ENCODE measurements around the gene CCNI.
"Not testable (repeated sequence)": the region's sequence is repeated elsewhere in the genome, so short reads cannot be mapped to it uniquely, and the experiment has no call there.

The CCNI gene

GRCh38 chr4:77040854-77041725 lies 34.7 kb downstream of the CCNI start:
- no peak for DNase-seq (ENCODE audit: low read depth)

- DNase-seq (ENCODE audit: low read depth), result no peak
Observed at GRCh38 chr4:77040270-77040669, 35.5 kb downstream of the CCNI start.

- no peak for DNase-seq (ENCODE audit: low read depth)
Observed at GRCh38 chr4:77039796-77040195, 36.0 kb downstream of the CCNI start.

- no peak for DNase-seq (ENCODE audit: low read depth)
Observed at GRCh38 chr4:77037736-77038135, 38.1 kb downstream of the CCNI start.

GRCh38 chr4:77037168-77037567 lies 38.6 kb downstream of the CCNI start:
- DNase-seq (ENCODE audit: low read depth), result not testable (repeated sequence)

- no peak for DNase-seq (ENCODE audit: low read depth)
Observed at GRCh38 chr4:77036206-77036605, 39.6 kb downstream of the CCNI start.

- no peak for DNase-seq (ENCODE audit: low read depth)
Observed at GRCh38 chr4:77035153-77035552, 40.6 kb downstream of the CCNI start.

GRCh38 chr4:77031544-77031943 lies 44.2 kb downstream of the CCNI start:
- no peak for DNase-seq (ENCODE audit: low read depth)

GRCh38 chr4:77029757-77030156 lies 46.0 kb downstream of the CCNI start:
- DNase-seq (ENCODE audit: low read depth), result not testable (repeated sequence)

- no peak for DNase-seq (ENCODE audit: low read depth)
Observed at GRCh38 chr4:77028246-77028645, 47.5 kb downstream of the CCNI start.

- no peak for DNase-seq (ENCODE audit: low read depth)
Observed at GRCh38 chr4:77026322-77026704, 49.5 kb downstream of the CCNI start.

- no peak for DNase-seq (ENCODE audit: low read depth)
Observed at GRCh38 chr4:77025643-77026321, 50.0 kb downstream of the CCNI start.

GRCh38 chr4:77023920-77024319 lies 51.9 kb downstream of the CCNI start:
- no peak for DNase-seq (ENCODE audit: low read depth)

- no peak for DNase-seq (ENCODE audit: low read depth)
Observed at GRCh38 chr4:77022560-77023179, 53.1 kb downstream of the CCNI start.

GRCh38 chr4:77021614-77022089 lies 54.1 kb downstream of the CCNI start:
- no peak for DNase-seq (ENCODE audit: low read depth)

GRCh38 chr4:77020017-77020416 lies 55.8 kb downstream of the CCNI start:
- no peak for DNase-seq (ENCODE audit: low read depth)

- DNase-seq (ENCODE audit: low read depth), result no peak
Observed at GRCh38 chr4:77015390-77015789, 60.4 kb downstream of the CCNI start.

GRCh38 chr4:77014256-77014655 lies 61.5 kb downstream of the CCNI start:
- DNase-seq (ENCODE audit: low read depth), result no peak

GRCh38 chr4:77012726-77013125 lies 63.1 kb downstream of the CCNI start:
- DNase-seq (ENCODE audit: low read depth), result no peak

GRCh38 chr4:77010841-77011354 lies 64.9 kb downstream of the CCNI start:
- DNase-seq (ENCODE audit: low read depth), result no peak

- no peak for DNase-seq (ENCODE audit: low read depth)
Observed at GRCh38 chr4:77009511-77010115, 66.2 kb downstream of the CCNI start.

Data from stimulated activated CD8-positive, alpha-beta memory T cell treated with anti-CD3 and anti-CD28 coated beads, Interleukin-7, amount 100 ng/mL, for 24 hours (primary cell).